Keratinocyte (primary cell): ENCODE measurements around the gene FDXR. TPM values are rescaled to one million over a fixed set of nuclear protein-coding genes. Genes with fewer than 3 reads are reported as not detected.

Experiments
- DNase-seq: peaks from one replicate; pipeline ENCODE4 v3.0.0-alpha.2; 2011; ENCODE audit warnings: low read depth, missing footprints, low spot score
- FAIRE-seq: peaks from 2 replicates; lab custom pipeline; 2011; peaks lifted over from hg19 to GRCh38; lab: Jason Lieb, UNC
- H2AFZ ChIP-seq: 2 replicates; pipeline ENCODE4 v1.6.0; 2012; ENCODE audit warnings: low read length, control low read depth, inconsistent platforms; ENCODE audit not compliant: control insufficient read depth
- H3K27ac ChIP-seq: 2 replicates; pipeline ENCODE4 v1.5.1; 2011; ENCODE audit warnings: low read length; ENCODE audit not compliant: control insufficient read depth, insufficient read depth
- H3K27me3 ChIP-seq: 3 replicates; pipeline ENCODE4 v1.6.0; 2011; ENCODE audit warnings: low read length; ENCODE audit not compliant: control insufficient read depth, insufficient read depth; ENCODE audit errors: extremely low read depth
- H3K36me3 ChIP-seq, 2 experiments: 2 replicates in 1 of 2; 3 replicates in 1 of 2; pipeline ENCODE4 v1.5.1; 2011; ENCODE audit warnings: low read length in 2 of 2, mild to moderate bottlenecking in 1 of 2; ENCODE audit not compliant: control insufficient read depth in 2 of 2, insufficient read depth in 2 of 2; ENCODE audit errors: extremely low read depth in 1 of 2
- H3K4me1 ChIP-seq: 3 replicates; pipeline ENCODE4 v1.5.1; 2011; ENCODE audit warnings: low read length; ENCODE audit not compliant: control insufficient read depth, insufficient read depth; ENCODE audit errors: extremely low read depth
- H3K4me2 ChIP-seq: 3 replicates; pipeline ENCODE4 v1.6.0; 2011; ENCODE audit warnings: low read depth, low read length; ENCODE audit not compliant: control insufficient read depth, insufficient read depth; ENCODE audit errors: extremely low read depth
- H3K4me3 ChIP-seq, 3 experiments: fragments of 200-600 bp in 1 of 3; sonication (generic) in 1 of 3; 2 replicates in 2 of 3; 3 replicates in 1 of 3; pipeline ENCODE4 v1.5.1; 2011 to 2016; ENCODE audit warnings: low read length in 3 of 3, mild to moderate bottlenecking in 3 of 3, control low read depth in 2 of 3, inconsistent platforms in 1 of 3, low read depth in 1 of 3, mixed read lengths in 1 of 3, mixed run types in 1 of 3, moderate library complexity in 1 of 3; ENCODE audit not compliant: control insufficient read depth in 2 of 3, insufficient read depth in 2 of 3; ENCODE audit errors: extremely low read depth in 1 of 3
- H3K79me2 ChIP-seq: 2 replicates; pipeline ENCODE4 v1.6.0; 2012; ENCODE audit warnings: low read length; ENCODE audit not compliant: control insufficient read depth, insufficient read depth
- H3K9ac ChIP-seq: 3 replicates; pipeline ENCODE4 v1.6.0; 2011; ENCODE audit warnings: low read length; ENCODE audit not compliant: control insufficient read depth, insufficient read depth; ENCODE audit errors: extremely low read depth
- H3K9me1 ChIP-seq: 3 replicates; pipeline ENCODE4 v1.6.0; 2011; ENCODE audit warnings: low read length; ENCODE audit not compliant: control insufficient read depth, insufficient read depth; ENCODE audit errors: extremely low read depth
- H3K9me3 ChIP-seq: 2 replicates; pipeline ENCODE4 v1.5.1; 2012; ENCODE audit warnings: low read depth, low read length; ENCODE audit not compliant: control insufficient read depth
- H4K20me1 ChIP-seq: 3 replicates; pipeline ENCODE4 v1.6.0; 2011; ENCODE audit warnings: low read length; ENCODE audit not compliant: control insufficient read depth, insufficient read depth; ENCODE audit errors: extremely low read depth
- CTCF ChIP-seq, 3 experiments: IDR thresholded peaks in 1 of 3; conservative IDR thresholded peaks in 1 of 3; optimal IDR thresholded peaks in 1 of 3; 2 replicates in 2 of 3; 3 replicates in 1 of 3; pipeline versions ENCODE3 to v1.5.1; 2011; ENCODE audit warnings: low read length in 3 of 3, mild to moderate bottlenecking in 3 of 3, moderate library complexity in 2 of 3, control low read depth in 1 of 3, inconsistent platforms in 1 of 3; ENCODE audit not compliant: insufficient read depth in 2 of 3; ENCODE audit errors: extremely low read depth in 1 of 3
- EZH2 ChIP-seq: IDR thresholded peaks from one replicate; pipeline ENCODE4 v1.6.1; 2012; ENCODE audit warnings: inconsistent platforms, mild to moderate bottlenecking, low read length, moderate library complexity
- dilution Hi-C: fragments of 300-500 bp; cut with MboI; formaldehyde crosslinking; loops from one replicate; pipeline ENCODE4 v1.7.0; 2020; ENCODE audit warnings: low sequenced_read_pairs; ENCODE audit not compliant: extremely low pct_ligation_motif_present
- polyA plus RNA-seq, 5 experiments: library from polyadenylated mRNA; depleted of rRNA in 3 of 5; stranded (reverse) in 3 of 5; stranded (forward) in 1 of 5; unstranded in 1 of 5; fragments of >200 nt; gene quantifications; 1 replicate in 1 of 5; 2 replicates in 3 of 5; 3 replicates in 1 of 5; pipeline versions ENCODE4 v1.2.1 to v1.2.3, GENCODE V29; 2011 to 2012; ENCODE audit warnings: missing spikeins in 2 of 5, low read depth in 1 of 5, low replicate concordance in 1 of 5

The FDXR gene
- polyA plus RNA-seq, 1 donor (not counting 4 experiments of a cell fraction or from before 2014, with no cell fraction given) = 12.0 TPM

GRCh38 chr17:74917430-74917829 lies 44.6 kb upstream of the FDXR start:
- Histone ChIP-seq H3K9me1 (no peaks in the 10 kb centered on the region), H3K4me3 (no peak overlapping the region), H3K4me1 (peaks cover 12% of the 10 kb centered on the region), H3K79me2 (no peaks in the 10 kb centered on the region), H3K27ac (no peak overlapping the region), H3K36me3 (no peaks in the 10 kb centered on the region), H4K20me1 (no peaks in the 10 kb centered on the region), H3K9me3 (no peaks in the 10 kb centered on the region), H3K4me2 (no peak overlapping the region), H3K27me3 (peaks cover 8% of the 10 kb centered on the region), H3K9ac (no peak overlapping the region), H2AFZ (no peak overlapping the region)
- DNase-seq (no peak), FAIRE-seq (no peak)
- dilution Hi-C loops = no loop called here
- no peak for TF ChIP-seq CTCF (optimal IDR thresholded peaks at IDR 0.05 in 1 of 3, IDR thresholded peaks at IDR 0.05 in 1 of 3, conservative IDR thresholded peaks at IDR 0.05 in 1 of 3; ENCODE audit: extremely low read depth in 1 of 3, insufficient read depth in 2 of 3, low read length in 3 of 3)
- TF ChIP-seq EZH2 = no peak

GRCh38 chr17:74916851-74917199 lies 44.0 kb upstream of the FDXR start:
- H3K27me3 ChIP-seq = peaks cover 4% of the 10 kb centered on the region
- peaks cover 12% of the 10 kb centered on the region for H3K4me1 ChIP-seq
- no peaks in the 10 kb centered on the region for H3K79me2 ChIP-seq
- no peak for FAIRE-seq
- no peak overlapping the region for H2AFZ ChIP-seq
- H3K9ac ChIP-seq = no peak overlapping the region
- dilution Hi-C loops = no loop called here
- no peaks in the 10 kb centered on the region for H3K36me3 ChIP-seq
- no peak overlapping the region for H3K4me2 ChIP-seq
- H3K9me1 ChIP-seq = no peaks in the 10 kb centered on the region
- H3K4me3 ChIP-seq = no peak overlapping the region
- H4K20me1 ChIP-seq = no peaks in the 10 kb centered on the region
- H3K27ac ChIP-seq = no peak overlapping the region
- H3K9me3 ChIP-seq = no peaks in the 10 kb centered on the region
- no peak for DNase-seq
- TF ChIP-seq CTCF (optimal IDR thresholded peaks at IDR 0.05 in 1 of 3, IDR thresholded peaks at IDR 0.05 in 1 of 3, conservative IDR thresholded peaks at IDR 0.05 in 1 of 3; ENCODE audit: extremely low read depth in 1 of 3, insufficient read depth in 2 of 3, low read length in 3 of 3) = no peak
- TF ChIP-seq EZH2 = no peak
